GM10847 (cell line): ENCODE data around the gene AICDA.

ENCODE experiments used
- POLR2A ChIP-seq: IDR thresholded peaks from 2 replicates; pipeline ENCODE4 v1.6.1; 2011; ENCODE audit not compliant: insufficient read length; ENCODE audit errors: extremely low read depth

Gene AICDA

DNA sequence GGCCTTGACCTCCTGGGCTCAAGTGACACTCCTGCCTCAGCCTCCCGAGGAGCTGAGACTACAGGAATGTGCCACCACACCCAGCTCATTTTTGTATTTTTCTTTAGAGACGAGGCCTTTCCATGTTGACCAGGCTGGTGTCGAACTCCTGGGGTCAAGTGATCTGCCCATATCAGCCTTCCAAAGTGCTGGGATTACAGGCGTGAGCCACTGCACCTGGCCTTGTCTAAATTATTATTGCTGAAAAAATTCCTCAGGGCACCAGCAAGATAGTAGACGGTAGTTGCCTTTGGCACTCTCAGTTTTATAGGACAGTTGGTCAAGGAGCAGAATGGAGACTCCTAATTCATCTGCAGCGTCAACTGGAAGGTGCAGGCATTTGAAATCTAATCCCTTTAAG, 2.5 kb upstream of the AICDA start:
- no peak for TF ChIP-seq POLR2A

DNA sequence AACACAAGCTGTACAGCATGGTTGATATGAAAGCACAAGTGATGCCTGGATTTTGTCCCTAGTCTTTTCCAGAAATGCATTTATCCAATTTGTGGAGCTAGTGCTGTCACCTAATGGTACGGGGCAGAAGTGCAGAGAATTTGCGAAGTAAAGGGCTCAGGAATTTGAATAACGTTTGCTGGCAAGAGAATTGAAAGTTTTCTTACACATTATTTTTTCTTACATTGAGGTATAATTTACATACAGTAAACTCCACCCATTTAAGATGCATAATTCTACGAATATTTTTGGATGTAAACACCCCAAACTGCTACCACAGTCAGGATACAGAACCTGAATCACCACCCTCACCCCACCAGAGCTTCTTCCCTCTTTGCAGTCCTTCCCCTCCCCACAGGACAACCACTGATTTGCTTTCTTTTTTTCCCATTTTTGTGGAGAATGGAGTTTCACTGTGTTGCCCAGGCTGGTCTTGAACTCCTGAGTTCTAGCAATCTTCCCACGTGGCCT, 3.5 kb downstream of the AICDA start:
- no peak for TF ChIP-seq POLR2A

DNA sequence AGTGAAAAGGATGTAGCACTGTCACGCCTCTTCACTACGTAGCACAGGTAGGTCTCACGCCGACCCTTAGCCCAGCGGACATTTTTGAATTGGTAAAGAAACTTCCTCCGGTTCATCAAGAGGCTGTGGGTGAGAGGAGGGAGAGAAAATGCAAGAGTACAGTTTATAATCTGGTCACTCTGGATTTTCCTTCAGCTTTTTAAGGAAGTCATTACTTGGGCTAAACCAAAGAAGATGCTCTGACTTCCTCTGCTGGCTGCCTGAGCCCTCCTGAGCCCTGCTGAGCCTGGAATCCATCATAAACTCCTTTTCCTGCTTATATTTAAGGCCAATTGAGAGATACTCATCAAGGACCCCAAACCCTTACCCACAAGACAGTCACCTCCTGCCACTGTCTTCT, 5.8 kb downstream of the AICDA start:
- TF ChIP-seq POLR2A = no peak

DNA sequence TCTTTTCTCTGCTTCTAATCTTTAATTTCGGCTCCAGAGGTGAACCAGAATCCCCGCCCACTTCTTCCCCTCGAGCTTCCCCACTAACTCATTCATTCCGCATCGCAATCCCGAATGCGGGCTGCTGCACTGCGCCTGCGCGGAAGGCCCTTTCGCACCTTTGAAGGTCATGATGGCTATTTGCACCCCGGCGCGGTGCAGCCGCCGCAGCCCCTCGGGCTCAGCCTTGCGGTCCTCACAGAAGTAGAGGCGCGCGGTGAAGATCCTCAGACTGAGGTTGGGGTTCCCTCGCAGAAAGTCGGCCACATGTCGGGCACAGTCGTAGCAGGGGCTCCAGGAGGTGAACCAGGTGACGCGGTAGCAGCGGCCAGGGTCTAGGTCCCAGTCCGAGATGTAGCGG, 7.6 kb downstream of the AICDA start:
- no peak for TF ChIP-seq POLR2A

DNA sequence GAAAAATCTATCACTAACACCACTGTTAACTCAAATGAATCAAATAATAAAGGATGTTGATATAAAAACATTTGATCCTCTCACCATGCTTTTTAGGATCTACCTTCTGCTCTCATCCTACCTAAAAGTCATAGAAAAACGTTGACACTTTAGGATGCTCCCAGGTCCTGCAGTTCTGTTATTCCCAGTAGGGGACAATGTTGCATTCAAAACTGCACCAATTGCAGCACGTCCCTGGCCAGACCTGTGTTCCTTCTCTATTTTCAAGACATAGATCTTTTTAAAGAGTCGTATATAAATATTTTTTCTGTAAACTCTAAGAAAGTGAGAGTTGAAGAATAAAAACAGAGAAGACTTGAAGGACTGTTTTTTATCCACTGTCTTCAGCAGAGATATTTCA, 8.8 kb downstream of the AICDA start:
- TF ChIP-seq POLR2A = no peak

DNA sequence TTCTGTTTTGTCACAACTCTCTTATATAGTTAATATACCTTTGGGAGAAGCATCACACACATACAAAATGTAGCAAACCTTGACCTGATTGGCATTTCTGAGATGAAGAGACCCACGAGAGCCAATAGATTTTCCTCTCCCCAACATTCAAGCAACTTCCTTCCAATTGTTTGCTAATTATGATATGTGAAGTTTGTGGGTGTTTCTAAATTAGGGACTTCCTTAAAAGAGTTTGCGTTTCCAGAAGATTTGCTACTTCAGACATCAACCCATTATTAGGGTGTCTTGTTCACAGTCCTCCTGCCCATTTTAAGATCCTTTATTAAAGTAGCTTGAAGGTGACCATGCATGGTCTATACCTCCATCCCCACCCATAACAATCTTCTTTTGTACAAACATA, 9.4 kb downstream of the AICDA start:
- TF ChIP-seq POLR2A = no peak

DNA sequence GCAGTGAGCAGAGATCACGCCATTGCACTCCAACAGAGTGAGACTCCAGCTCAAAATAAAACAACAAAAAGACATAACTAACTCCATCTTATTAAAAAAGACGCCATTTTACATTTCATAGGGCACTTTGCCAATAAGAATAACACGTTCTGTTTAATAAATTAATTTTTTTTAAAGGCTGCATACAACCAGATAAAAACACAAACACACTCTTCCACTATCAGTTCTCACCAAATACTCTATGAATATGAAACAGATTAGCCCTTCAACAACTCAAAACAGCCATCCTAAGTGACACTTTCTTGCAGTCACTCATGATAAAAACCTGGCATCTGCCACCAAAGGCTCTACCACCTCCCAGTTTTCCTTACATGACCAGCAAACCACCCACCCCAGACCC, 16.1 kb downstream of the AICDA start:
- no peak for TF ChIP-seq POLR2A

DNA sequence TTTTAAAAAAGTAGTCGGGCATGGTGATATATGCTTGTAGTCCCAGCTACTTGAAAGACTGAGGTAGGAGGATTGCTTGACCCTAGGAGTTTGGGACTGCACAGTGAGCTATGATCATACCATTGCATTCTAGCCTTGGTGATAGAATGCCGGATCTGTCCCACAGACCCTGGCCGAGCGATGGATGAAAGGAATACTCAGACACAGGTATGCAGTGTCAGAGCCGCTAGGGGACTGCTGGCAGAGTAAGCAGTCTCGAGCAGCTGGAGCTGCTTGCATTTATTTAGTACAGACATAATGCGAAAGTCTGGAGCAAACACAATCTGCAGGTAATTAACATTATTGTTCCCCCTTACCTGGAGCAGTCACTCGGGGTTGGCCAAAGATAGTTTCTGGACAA, 18.6 kb downstream of the AICDA start:
- TF ChIP-seq POLR2A = no peak

DNA sequence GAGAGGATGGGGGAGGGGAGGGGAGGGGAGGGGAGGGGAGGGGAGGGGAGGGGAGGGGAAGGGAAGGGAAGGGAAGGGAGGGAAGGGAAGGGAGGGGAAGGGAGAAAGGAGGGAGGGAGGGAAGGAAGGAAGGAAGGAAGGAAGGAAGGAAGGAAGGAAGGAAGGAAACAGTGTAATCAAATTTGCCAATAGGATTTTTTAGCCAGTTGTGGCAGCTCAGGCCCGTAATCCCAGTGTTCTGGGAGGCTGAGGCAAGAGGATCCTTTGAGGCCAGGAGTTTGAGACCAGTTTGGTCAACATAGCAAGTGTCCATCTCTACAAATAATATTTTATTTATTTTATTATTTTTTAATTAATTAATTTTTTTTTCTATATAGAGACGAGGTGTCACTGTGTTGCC, 19.4 kb downstream of the AICDA start:
- TF ChIP-seq POLR2A = no peak

DNA sequence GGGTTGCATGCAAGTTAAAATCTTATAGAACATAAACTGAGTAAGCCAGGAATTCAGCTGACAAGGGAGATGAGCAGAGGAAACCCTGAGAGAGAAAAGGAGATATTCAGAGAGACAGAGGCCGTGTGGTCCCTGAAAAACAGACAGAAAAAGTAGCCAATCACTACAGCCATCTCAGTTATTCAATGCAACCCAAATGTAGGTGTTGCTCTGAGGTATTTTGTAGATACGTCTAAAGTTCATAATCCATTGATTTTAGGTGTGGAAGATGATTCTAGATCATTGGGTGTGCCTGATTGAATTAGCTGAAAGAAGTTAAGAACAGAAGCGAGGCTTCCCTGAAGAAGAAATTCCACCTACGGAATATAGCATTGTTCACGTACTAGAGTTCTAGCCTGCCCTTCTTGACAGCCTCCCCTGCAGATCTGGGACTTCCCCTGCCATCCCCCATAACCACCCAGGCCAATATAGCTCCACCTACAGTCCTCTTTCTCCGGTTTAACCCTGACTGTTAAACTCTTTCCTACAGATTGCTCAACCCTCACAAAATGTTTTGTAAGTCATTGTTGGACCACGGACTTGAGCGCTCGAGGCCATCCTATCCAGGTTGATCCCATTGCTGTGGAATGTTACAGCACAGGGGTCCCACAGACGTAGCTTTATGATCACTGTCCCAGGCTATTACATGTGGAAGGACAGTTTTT, 21.7 kb downstream of the AICDA start:
- TF ChIP-seq POLR2A = no peak

DNA sequence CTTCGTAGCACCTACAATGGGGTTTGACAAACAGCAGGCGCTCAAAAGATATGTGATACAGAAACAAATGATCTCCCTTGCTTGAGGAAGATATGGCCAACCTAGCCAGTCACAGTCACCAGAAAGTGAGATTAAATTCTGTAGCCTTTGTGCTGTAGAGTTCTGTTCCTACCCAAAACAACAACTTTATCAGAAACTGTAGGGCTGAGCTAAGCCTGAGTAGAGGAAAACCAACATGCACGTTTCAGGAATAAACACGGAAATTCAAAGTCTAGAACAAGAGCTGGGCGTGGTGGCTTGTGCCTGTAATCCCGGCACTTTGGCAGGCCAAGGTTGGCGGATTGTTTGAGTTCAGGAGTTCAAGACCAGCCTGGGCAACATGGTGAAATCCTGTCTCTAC, 23.0 kb downstream of the AICDA start:
- no peak for TF ChIP-seq POLR2A

DNA sequence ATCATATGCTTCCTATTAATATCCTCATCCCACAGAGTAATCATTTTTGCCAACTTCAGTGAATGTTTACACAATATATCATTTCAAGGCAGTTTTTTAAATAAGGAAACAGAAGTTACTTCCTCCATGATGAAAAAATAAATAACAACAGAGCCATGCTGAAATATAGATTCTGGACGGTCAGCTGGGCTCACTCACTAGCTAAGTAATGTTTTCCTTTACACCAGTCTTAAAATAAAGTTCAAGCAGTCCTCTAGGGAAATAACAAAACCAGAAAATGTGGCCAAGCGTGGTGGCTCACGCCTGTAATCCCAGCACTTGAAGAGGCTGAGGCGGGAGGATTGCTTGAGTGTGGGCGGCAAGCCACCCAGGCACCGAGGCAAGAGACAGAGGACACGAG, 28.7 kb downstream of the AICDA start:
- no peak for TF ChIP-seq POLR2A

DNA sequence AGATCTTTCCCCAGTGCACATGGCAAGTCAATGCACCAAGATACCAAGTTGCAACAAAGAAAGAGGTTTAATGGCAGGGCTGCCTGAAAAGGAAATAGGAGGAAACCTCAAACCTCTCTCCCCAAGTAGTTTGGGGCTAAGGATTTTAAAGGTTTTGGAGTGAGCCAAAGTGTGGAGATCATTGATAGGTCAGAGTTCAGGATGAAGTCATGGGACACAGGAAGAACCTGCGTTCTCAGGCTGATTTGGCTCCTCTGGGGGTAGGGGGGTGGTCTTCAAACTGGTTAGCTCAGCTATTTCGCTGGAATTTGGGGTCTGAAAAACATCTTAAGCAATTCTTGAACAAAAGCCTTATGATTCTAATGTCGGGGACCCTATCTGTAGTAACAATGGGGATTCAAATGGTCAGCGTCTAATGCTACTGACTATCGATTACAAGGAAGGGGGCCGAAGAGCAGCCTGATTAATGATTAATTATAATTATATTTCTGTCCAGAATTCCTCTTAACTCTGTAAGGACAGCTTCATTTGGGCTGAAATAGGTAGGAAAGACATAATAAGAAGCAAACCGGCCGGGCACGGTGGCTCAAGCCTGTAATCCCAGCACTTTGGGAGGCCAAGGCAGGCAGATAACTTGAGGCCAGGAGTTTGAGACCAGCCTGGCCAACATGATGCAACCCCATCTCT, 31.4 kb downstream of the AICDA start:
- no peak for TF ChIP-seq POLR2A

DNA sequence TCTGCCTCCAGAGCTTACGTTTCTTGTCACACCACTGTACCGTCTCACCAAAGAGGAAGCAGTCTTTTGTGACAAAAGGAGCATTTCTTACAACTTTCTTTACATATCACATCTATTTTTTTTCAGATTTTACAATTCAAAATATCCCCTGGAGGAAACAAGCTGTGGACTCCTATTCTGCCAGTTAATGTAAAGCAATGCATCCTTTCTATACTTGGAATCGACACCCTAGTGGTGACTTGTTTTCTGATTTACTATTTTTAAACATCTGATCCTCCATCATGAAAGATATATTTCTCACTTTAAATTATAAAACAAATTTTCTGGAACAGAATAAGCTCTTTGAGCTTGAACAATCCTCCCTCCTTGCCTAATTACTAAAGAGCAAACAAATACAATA, 34.8 kb downstream of the AICDA start:
- TF ChIP-seq POLR2A = no peak

DNA sequence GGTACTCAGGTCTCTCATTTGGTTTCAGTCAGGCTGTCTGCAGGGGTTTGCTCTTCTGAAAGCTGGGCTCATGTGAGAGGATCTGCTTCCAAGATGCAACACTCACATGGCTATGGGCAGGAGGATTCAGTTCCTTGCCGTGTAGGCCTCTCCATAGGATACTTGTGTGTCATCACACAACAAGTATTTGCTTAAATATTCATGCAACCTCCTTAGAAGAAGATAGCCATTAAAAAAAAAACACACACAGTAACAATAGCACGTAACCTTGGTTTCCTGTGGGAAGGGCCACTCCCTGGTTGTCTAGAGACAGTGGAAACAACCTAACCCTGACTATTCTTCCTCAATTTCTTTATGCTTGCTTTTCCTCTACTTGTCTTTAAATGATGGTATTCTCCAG, 40.2 kb downstream of the AICDA start:
- TF ChIP-seq POLR2A = no peak

DNA sequence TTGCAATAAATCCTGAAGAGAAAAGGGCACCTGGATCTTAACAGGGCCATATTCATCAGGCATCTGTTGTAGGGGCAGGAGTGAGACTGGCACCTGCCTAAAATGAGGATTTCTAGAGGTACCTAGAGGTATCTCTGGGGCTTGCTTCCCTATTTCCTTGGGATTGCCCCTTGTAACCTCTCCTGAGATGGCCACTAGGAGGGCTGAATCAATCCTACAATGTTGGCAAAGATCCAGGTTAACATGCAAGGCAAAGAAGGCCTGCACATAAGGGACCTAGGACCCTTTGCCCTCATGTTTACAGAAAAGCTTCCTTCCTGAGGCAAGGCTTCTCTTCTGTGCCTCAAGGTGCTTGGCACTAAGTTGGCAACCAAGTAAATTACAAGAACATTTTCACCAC, 46.1 kb downstream of the AICDA start:
- TF ChIP-seq POLR2A = no peak

DNA sequence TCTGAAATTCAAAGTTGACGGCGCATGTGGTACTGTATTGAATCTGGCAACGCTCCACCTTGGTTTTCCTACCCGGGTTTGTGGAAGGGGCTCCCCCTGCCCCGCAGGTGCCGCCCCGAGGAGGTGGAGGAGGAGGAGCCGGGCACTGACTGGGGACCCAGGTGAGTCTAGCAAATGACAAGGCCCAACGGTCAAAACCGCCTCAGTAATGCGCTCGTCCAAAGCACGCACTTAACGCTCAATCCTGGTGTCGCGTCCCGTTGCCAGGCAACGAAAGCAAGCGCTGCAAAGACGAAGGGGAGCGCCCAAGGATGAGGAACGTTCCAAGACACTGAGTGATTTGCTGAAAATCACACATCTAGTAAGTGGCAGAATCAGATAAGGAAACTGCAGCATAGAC, 48.0 kb downstream of the AICDA start:
- TF ChIP-seq POLR2A = no peak

DNA sequence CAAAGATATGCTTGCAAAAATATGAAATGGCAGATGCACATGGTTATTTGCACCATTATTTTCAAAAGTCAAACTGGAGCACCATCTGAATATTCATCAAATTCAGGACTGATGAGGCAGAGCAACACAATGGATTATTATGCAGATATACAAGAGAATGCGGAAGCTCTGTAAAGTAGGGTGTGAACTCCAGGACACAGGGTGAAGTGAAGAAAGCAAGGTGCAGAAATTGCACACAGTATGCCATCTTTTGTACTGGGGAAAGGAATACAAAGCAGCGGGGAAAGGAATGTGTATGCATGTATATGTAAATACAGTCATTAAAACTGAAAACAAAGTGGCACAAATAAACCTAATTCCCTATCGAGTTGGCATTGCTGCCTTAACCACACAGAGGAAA, 49.3 kb downstream of the AICDA start:
- TF ChIP-seq POLR2A = no peak

DNA sequence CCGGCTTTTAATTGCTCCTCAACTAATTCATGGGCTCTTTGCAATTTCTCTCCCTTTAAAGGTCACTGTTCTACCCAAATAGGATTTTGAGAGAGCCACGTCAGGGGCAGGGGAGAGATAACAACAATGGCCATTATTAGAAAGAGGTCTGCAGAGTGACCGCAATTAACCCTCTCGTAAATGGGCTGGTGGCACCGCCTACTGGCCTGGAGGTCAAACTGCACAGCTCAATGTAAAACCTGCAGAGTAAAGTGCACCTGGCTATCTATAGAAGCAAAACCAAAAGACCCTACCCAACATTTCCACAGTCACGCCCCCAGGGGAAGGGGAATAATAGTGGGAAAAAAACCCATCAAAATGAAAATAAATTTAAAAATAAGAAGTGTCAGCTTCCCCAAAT, 50.3 kb downstream of the AICDA start:
- no peak for TF ChIP-seq POLR2A
